IPS-18a (cell line): ENCODE measurements around the gene SRP14.
A peak's percentile ranks its signal among the peaks of the same experiment; 100 is the strongest.

Experiments
- H3K27ac ChIP-seq: one replicate; pipeline ENCODE4 v1.5.1; 2013; ENCODE audit warnings: low read length
- H3K27me3 ChIP-seq: one replicate; pipeline ENCODE4 v1.6.1; 2013; ENCODE audit warnings: mild to moderate bottlenecking, low read length; ENCODE audit not compliant: control insufficient read depth, insufficient read depth
- H3K36me3 ChIP-seq: one replicate; pipeline ENCODE4 v1.6.1; 2013; ENCODE audit warnings: low read depth, low read length; ENCODE audit not compliant: control insufficient read depth
- H3K4me1 ChIP-seq: one replicate; pipeline ENCODE4 v1.6.1; 2013; ENCODE audit warnings: low read depth, low read length; ENCODE audit not compliant: control insufficient read depth
- H3K4me3 ChIP-seq: one replicate; pipeline ENCODE4 v1.5.1; 2013; ENCODE audit warnings: low read length
- H3K9ac ChIP-seq: one replicate; pipeline ENCODE4 v1.6.1; 2013; ENCODE audit warnings: mild to moderate bottlenecking, low read length, moderate library complexity
- H3K9me3 ChIP-seq: one replicate; pipeline ENCODE4 v1.6.1; 2013; ENCODE audit warnings: low read depth, low read length; ENCODE audit not compliant: control insufficient read depth

SRP14 gene

GRCh38 chr15:40053831-40054604, 15.0 kb upstream of the SRP14 start:
- Histone ChIP-seq H3K9me3 (no peaks in the 10 kb centered on the region), H3K9ac (no peak overlapping the region), H3K36me3 (no peaks in the 10 kb centered on the region), H3K27me3 (no peaks in the 10 kb centered on the region), H3K4me1 (peaks cover 5% of the 10 kb centered on the region), H3K27ac (no peak overlapping the region), H3K4me3 (no peak overlapping the region)

DNA sequence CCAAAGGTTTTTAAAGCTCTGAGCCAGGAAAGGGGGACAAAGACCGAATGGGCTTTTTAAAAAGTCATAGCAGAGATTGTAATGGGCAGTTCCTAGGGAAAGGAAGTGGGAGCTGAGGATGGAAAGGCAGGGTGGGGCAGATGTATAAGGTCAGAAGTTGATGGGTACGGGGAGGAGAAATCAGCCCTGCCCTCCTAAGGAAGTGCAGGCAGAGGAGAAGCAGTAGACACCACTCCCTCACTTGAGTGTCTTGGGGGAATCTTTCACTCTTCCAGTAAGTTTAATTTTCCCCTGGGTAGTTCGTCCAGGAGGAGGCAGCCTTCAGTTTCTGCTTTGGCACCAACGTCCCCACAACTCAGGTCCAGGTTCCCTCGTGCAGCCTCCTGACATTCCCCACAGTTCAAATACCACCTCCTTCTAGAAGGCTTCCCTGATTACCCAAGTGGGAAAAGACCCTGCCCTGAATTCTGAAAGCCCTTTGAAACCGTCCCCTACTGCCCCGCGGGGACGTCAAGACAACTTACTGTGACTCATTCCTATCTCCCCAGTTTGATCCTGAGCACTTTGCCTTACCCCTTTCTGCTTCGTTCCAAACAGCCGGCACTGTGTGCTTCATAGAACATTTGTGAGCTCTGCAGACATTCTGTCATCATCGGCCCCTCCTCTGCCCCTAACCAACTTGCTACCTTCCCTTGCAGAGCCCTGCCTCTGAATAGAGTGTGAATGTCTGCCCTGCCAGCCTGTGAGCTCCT, 14.3 kb upstream of the SRP14 start:
- peaks cover 5% of the 10 kb centered on the region for H3K4me1 ChIP-seq
- H3K27ac ChIP-seq, result no peak overlapping the region
- H3K9me3 ChIP-seq, result no peaks in the 10 kb centered on the region
- no peak overlapping the region for H3K9ac ChIP-seq
- no peak overlapping the region for H3K4me3 ChIP-seq
- H3K36me3 ChIP-seq, result no peaks in the 10 kb centered on the region
- no peaks in the 10 kb centered on the region for H3K27me3 ChIP-seq

GRCh38 chr15:40052604-40053003, 13.6 kb upstream of the SRP14 start:
- H3K4me1 ChIP-seq, result peaks cover 5% of the 10 kb centered on the region
- H3K27ac ChIP-seq, result no peak overlapping the region

GRCh38 chr15:40051616-40052415, 12.8 kb upstream of the SRP14 start:
- H3K4me3 ChIP-seq, result no peak overlapping the region
- H3K9ac ChIP-seq, result no peak overlapping the region
- H3K9me3 ChIP-seq, result no peaks in the 10 kb centered on the region
- H3K27me3 ChIP-seq, result no peaks in the 10 kb centered on the region
- no peaks in the 10 kb centered on the region for H3K36me3 ChIP-seq
- H3K4me1 ChIP-seq, result peaks cover 10% of the 10 kb centered on the region
- no peak overlapping the region for H3K27ac ChIP-seq

More at GRCh38 chr15:40052604-40053003, 13.6 kb upstream of the SRP14 start:
- Histone ChIP-seq H3K4me3 (no peak overlapping the region), H3K36me3 (no peaks in the 10 kb centered on the region), H3K9me3 (no peaks in the 10 kb centered on the region), H3K27me3 (no peaks in the 10 kb centered on the region), H3K9ac (no peak overlapping the region)

DNA sequence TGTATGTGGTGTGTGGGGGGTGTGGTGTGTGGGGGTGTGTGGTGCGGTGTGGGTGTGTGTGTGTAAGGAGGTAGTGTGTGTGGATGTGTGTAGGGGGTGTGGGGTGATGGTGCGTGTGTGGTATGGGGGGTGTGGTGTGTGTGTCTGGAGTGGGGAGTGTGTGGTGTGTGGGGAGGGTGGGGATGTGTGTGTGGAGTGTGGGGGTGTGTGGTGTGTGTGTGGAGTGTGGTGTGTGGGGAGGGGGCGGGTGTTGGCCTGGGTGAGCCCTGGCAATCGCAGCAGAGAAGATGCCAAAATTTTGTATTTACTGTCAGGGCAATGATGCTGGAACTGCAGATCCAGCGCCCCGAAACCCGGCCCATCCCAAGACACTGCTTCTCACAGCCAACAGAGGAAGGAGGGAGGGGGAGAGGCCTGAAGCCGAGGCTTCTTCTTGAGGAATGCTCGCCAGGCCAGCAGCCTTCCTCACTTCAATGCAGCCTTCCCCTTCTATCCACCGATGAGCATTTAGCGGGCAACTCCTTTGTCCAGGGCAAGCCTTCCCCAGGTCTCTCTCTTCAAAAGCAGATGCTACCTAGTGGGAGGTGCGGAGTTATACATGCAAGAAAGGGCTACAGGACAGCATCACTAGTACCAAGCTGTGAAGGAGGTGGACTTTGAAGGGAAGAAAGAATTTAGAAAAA, 11.9 kb upstream of the SRP14 start:
- Histone ChIP-seq H3K4me1 (peaks cover 10% of the 10 kb centered on the region), H3K27ac (peak overlapping the region; percentile 9), H3K4me3 (no peak overlapping the region), H3K36me3 (no peaks in the 10 kb centered on the region), H3K9ac (no peak overlapping the region), H3K27me3 (no peaks in the 10 kb centered on the region), H3K9me3 (no peaks in the 10 kb centered on the region)

DNA sequence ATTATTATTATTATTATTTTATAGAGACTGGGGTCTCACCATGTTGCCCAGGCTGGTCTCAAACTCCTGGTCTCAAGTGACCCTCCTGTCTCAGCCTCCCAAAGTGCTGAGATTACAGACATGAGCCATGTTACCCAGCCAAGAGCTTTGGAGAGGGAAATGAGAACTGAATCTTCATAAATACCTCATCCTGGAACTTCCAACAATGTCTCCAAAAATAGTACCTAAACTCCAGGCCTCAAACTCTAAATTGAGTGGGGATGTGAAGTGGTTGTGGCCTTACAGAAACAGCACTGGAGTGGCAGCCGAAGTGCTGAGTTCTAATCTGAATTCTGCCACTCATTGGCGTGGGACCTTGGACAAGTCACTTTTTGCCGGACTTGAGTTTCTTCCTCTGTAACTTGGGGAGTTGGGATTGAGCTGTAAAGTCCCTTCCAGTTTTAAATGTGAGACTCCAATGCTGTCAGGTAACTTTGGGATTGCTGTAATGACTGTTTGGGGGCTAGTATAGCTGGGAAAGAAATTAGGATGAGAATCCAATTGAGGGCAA, 10.0 kb upstream of the SRP14 start:
- no peak overlapping the region for H3K27ac ChIP-seq
- H3K27me3 ChIP-seq, result no peaks in the 10 kb centered on the region
- H3K36me3 ChIP-seq, result no peaks in the 10 kb centered on the region
- peaks cover 17% of the 10 kb centered on the region for H3K4me1 ChIP-seq
- H3K4me3 ChIP-seq, result no peak overlapping the region
- no peaks in the 10 kb centered on the region for H3K9me3 ChIP-seq
- no peak overlapping the region for H3K9ac ChIP-seq

DNA sequence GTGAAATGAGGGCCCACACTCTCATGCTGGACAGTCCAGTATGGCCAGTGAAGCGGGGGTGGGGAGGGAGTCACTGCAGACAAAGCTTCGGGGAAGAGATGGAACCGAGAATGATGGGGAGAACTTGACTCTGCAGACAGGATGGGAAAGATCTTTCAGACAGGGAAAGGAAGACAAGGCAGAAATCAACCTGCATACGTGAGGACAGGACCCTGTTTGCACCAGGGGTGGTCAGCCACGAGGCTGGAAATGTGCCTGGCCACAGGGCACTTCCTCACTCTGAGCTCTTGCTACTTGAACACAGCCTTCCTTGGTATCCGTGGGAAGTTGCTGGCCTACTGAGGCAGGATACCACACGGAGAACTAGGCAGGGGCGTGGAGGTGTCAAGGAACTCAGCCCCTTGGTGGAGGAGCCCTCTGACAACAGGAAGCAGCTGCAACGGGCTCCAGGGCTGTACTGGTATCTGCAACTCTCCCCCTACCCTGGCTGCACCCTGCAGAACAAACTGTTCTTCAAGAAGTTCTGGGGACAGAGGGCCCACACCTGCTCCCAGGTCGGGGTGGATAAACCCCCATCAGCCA, 9.3 kb upstream of the SRP14 start:
- H3K9ac ChIP-seq, result no peak overlapping the region
- no peaks in the 10 kb centered on the region for H3K9me3 ChIP-seq
- H3K27me3 ChIP-seq, result no peaks in the 10 kb centered on the region
- H3K4me3 ChIP-seq, result no peak overlapping the region
- peaks cover 17% of the 10 kb centered on the region for H3K4me1 ChIP-seq
- no peak overlapping the region for H3K27ac ChIP-seq
- no peaks in the 10 kb centered on the region for H3K36me3 ChIP-seq

DNA sequence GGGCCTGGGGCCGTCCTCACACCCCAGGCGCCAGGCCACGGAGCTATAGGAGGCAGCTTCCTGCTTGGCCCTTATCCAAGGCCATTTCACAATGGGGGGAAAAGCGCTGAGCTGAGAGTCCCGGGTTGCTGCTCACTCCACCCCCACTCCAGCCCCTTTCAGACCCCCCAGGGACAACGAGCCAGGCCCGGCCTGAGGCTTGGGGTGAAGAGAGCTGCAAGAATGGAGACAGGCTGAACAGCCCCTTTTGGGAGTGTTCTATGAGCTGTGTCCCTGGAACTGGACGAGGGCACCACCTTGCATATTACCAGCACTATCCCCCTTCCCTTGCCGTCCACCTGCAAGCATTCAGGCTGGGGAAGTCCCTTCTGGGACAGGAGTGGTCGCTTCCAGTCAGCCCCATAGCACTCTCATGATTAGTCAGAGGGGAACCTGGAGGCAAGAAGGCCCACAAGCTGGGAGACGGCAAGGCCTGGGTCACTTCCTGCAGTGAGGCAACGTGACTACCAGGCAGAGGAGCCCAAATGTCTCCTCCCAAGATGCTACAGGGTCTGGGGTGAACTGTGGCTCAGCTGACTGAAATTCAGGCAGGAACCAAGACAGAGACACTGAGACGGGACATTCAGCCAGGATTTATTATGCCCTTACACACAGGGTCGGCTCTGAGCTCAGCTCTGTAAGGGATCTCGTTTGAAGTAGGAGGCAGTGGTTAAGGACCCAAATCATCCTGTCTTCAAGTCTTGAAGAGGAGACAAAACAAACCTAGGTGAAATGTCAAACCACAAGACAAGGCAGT, 8.6 kb upstream of the SRP14 start:
- no peaks in the 10 kb centered on the region for H3K36me3 ChIP-seq
- no peaks in the 10 kb centered on the region for H3K27me3 ChIP-seq
- no peak overlapping the region for H3K27ac ChIP-seq
- no peak overlapping the region for H3K9ac ChIP-seq
- H3K4me3 ChIP-seq, result no peak overlapping the region
- peaks cover 17% of the 10 kb centered on the region for H3K4me1 ChIP-seq
- no peaks in the 10 kb centered on the region for H3K9me3 ChIP-seq

- H3K27me3 ChIP-seq, result no peaks in the 10 kb centered on the region
- no peak overlapping the region for H3K4me3 ChIP-seq
- no peak overlapping the region for H3K9ac ChIP-seq
- H3K36me3 ChIP-seq, result no peaks in the 10 kb centered on the region
- H3K4me1 ChIP-seq, result peaks cover 17% of the 10 kb centered on the region
- H3K9me3 ChIP-seq, result no peaks in the 10 kb centered on the region
- no peak overlapping the region for H3K27ac ChIP-seq
These were observed 7.9 kb upstream of the SRP14 start for GRCh38 chr15:40046721-40047414.
